GM13976 (cell line): ENCODE results near the gene B3GNT2.

Source experiments
- DNase-seq: peaks from one replicate; pipeline ENCODE4 v3.0.0; 2012; ENCODE audit warnings: low spot score
- in situ Hi-C: fragments of 300-500 bp; cut with MboI; formaldehyde crosslinking; loops from one replicate; pipeline ENCODE4 v1.12.0; 2022; ENCODE audit warnings: low sequenced_read_pairs, mixed read lengths, inconsistent platforms; ENCODE audit not compliant: unreplicated experiment
- TF ChIP-seq, protein P1 (sequence below): IDR thresholded peaks from 2 replicates; pipeline ENCODE4 v1.5.1; 2012; ENCODE audit warnings: borderline replicate concordance, mild to moderate bottlenecking; ENCODE audit not compliant: insufficient read depth; ENCODE audit errors: extremely low read depth, missing control alignments, control extremely low read depth

The B3GNT2 gene

DNA sequence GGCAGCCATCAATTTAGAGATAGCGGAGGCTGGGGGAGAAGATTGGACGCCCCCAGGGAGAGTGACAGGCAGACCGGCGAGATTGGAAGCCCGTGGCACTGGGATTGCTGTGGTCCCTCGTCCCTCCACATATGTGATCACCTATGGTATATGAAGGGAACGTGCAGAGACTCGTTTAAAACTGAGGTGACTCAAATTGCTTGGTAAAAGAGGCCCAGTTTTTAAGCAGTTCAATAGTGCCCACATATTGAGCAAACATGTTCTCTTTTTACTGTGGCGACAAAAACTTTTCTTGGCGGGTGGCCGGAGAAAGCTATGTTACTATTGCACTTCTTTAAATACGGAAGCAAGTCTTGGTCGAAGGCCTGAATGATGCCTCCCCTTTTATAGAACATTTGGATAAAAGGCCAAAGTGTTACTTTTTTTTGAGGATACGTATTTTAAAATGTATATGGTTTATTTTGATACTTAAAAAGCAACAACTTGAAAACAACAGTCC lies 9.1 kb downstream of the B3GNT2 start:
- TF ChIP-seq, protein P1, sequence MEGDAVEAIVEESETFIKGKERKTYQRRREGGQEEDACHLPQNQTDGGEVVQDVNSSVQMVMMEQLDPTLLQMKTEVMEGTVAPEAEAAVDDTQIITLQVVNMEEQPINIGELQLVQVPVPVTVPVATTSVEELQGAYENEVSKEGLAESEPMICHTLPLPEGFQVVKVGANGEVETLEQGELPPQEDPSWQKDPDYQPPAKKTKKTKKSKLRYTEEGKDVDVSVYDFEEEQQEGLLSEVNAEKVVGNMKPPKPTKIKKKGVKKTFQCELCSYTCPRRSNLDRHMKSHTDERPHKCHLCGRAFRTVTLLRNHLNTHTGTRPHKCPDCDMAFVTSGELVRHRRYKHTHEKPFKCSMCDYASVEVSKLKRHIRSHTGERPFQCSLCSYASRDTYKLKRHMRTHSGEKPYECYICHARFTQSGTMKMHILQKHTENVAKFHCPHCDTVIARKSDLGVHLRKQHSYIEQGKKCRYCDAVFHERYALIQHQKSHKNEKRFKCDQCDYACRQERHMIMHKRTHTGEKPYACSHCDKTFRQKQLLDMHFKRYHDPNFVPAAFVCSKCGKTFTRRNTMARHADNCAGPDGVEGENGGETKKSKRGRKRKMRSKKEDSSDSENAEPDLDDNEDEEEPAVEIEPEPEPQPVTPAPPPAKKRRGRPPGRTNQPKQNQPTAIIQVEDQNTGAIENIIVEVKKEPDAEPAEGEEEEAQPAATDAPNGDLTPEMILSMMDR, result no peak
- in situ Hi-C loops, result no loop called here
- no peak for DNase-seq

DNA sequence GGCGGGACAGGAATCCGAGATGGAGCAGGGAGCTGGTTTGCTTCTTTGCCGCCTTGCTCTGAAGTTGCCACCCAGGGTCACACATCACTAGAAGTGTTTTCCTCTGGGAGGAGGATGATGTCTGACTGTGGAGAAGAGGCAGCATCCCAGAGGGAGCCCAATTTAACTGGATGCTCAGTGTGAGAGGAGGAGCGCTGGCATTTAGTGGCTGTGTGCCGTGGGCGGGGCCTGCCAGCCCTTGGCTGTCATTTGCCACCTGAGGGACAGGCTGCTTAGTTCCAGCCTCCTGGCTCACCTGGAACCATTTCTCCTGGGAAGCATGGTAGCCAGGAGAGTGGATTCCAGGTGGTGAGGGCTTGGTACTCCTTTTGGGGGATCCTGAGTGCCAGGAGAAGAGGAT lies 9.6 kb downstream of the B3GNT2 start:
- in situ Hi-C loops, result no loop called here
- TF ChIP-seq, protein P1, result no peak
- DNase-seq, result no peak

DNA sequence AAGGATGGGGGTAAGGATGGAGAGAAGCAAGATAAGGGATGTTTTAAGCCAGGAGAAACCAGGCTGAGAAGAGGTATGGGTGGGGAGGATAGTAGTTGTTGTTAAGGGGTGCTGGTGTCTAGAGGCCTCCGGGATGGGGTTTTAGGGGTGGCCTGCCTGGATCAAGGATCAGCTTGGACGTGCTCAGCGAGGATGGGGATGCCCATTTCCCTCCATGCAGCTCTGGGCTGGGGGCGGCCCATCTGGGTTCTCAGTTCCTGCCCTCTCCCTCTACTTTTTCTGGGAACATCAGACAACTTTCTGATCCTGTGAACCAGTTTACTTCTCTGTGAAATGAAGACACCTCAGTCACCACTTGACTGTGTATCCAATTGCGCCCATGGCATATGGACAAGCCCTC lies 10.1 kb downstream of the B3GNT2 start:
- TF ChIP-seq, protein P1, result no peak
- DNase-seq, result no peak
- in situ Hi-C loops, result no loop called here

DNA sequence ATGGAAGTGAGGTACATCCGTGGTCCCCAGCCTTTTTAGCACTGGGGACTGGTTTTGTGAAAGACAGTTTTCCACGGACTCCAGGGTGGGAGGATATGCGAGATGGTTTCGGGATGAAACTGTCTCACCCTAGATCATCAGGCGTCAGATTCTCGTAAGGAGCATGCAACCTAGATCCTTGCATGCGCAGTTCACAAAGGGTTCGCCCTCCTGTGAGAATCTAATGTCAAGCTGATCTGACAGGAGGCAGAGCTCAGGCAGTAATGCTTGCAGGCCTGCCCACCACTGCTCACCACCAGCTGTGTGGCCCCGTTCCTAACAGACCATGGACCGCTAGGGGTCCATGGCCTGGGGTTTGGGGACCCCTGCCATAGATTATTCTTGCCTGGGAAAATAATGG lies 11.6 kb downstream of the B3GNT2 start:
- in situ Hi-C loops, result no loop called here
- DNase-seq, result no peak
- TF ChIP-seq, protein P1, result no peak

DNA sequence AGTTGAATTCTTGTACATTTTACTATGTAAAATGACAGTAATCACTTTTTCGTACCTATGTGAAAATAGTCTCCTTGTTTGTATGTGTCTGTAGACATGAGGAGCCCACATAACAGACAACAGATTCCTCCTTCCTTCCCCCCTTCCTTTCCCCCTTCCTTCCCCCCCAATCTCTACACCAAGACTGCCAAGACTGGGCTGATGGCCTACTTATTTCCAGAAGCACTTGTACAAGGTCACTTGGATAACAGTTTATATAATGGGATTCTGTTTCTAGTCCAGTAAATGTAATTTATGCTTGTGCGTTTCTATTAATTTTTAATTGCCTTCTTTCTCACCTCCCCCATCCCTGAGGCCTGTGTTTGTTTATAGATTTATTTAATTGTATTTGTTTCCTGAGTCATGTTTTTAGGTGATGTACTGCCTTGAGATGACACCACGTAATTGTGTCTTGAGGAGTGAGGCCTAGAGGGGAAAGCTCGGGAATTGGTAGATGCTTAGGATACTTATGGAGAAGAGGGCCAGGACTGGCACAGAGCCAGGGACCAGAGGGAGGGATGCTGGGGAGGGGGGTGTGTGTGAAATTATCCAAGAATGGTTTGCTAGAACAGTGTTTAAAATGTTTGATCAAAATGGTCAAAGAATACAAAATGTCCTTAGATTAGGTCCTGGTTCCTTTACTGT lies 12.3 kb downstream of the B3GNT2 start:
- no peak for DNase-seq
- in situ Hi-C loops, result no loop called here
- TF ChIP-seq, protein P1, result no peak

DNA sequence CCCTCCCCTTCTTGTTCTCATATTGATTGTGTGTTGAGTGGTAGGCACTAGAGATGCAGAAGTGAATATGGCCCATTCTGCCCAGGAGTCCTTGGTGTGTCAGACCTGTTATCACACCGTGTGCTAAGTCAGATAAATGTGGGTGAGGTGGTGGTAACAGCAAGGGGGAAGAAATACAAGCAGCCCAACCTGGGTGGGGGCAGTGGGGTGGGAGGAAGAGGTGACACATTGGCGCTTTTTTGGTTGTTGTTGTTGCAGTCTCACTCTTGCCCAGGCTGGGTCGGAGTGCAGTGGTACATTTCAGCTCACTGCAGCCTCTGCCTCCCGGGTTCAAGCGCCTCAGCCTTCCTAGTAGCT lies 12.8 kb downstream of the B3GNT2 start:
- in situ Hi-C loops, result no loop called here
- no peak for DNase-seq
- TF ChIP-seq, protein P1, result no peak
